Inferior parietal cortex (tissue), 1 donor: ENCODE results near the gene GLT8D2.

ENCODE experiments used
- DNase-seq: peaks from one replicate; pipeline ENCODE4 v3.0.0-alpha.2; 2016; ENCODE audit errors: extremely low spot score

The GLT8D2 gene

DNA sequence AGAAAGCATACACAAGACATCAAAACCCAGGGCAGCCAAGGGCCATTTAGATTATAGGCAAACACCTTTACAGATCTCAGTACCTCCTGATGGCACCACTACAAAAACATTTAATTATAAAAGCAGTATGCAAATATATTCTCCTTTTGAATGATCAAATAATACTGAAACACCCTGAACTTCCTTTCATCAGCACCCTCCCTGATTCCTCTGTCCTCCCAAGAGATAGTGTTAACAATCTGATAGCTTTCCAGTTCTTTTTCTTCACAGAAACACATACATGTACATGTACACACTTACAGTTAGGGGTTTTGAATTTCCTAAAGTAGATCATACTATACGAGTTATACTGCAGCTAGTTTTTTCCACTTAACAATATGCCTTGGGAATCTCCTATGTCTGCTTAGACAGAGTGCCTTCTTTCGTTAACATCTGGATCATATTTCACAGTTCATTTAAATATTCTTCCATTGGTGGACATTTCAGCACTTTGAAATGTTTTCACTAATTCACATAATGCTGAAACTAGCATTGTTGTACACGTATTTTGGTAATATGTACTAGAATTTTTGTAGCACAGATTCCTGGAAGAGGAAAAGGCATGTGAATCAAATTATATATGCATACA is 49.1 kb downstream of the GLT8D2 start:
- DNase-seq: no peak

DNA sequence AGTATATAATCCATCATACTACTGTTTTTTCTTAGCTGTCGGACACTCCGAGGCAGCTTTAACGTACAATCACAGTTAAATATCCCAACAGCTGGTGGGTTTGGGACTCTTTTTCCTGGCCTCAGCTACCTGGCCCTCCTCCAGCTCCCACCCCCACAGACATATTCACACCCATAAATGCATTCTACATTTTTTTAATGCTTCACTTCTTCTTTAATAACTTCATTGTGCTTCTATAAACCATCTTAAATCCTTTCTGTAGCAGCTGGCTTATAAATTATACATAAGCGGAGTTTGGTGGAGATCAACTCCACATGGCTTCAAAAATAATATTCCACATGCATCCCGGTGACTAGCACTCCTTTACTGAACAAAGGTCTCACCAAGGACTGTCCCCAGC is 51.0 kb downstream of the GLT8D2 start:
- no peak for DNase-seq

DNA sequence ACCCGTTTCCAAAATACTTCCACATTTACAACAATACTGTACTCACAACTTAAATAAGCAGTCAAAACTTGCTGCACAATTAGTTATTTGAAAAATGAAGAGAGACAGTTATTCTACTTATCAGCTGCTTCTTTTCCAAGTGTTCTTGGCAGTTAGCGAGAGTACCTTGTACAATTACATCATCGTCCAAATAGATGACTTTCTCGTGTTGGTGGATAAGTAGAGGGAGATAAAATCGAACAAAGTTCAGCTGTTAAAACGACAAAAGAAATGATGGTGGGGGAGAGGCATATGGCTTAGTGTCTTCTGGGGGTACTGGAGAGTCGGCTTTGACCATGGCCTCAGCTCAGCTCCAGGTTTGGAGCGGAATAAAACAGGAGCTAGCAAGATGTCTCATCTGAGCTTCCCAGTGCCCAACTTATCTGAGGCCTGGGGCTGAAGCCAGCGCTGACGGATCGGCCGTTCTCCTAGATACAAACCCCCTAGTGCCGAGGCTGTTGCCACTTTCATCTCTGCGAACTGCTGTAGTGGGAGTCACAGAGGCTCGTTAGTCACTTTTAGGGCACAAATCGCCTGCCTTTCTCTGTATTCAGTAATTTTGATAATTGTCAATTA is 52.6 kb downstream of the GLT8D2 start:
- no peak for DNase-seq

DNA sequence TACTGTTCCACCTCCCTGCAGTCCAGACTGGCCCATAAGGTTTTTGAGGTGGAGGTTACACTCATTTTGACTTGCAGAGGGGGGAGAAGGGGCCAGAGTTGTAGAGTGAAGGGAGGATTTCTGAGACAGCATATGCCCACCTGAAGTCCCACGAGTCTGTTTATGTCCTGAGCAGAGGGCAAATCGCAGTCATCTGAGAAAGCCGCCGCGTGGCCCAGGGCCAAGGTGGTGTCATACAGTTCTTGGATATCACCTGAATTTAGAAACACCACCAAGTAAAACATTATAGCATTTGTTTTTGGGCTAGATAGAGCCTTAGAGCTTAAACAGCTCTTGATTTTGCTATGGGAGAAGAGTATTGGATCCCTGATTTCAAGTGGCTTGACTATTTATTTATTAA is 53.4 kb downstream of the GLT8D2 start:
- no peak for DNase-seq

DNA sequence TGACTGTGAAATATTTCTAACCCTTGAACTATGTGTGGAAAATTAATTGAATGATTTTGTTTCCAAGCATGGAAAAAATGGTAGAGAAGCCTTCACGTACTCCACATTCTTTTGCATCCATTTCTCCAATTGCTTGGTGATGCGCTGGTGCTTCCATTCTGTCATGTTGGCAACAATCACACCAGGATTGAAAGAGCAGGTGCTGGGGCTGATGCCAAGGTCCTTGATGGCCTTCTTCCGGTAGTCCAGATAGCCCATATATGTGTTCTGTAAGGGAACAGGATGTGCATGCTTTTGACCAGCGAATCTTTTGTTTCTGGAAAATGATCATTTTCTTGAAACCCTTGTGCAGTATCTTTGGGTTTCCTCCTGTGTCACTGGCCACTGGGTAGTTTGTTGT is 55.8 kb downstream of the GLT8D2 start:
- DNase-seq: no peak

DNA sequence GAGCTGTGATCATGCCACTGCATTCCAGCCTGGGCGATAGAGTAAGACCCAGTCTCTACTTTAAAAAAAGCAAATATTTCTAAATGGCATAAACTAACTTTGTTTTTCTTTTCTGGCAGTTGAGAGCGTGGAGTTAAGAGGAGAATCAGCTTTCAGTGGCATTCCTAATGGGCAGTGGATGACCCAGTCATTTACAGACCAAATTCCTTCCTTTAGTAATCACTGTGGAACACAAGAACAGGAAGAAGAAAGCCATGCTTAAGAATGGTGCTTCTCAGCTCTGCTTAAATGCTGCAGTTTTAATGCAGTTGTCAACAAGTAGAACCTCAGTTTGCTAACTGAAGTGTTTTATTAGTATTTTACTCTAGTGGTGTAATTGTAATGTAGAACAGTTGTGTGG is 63.2 kb downstream of the GLT8D2 start:
- no peak for DNase-seq

DNA sequence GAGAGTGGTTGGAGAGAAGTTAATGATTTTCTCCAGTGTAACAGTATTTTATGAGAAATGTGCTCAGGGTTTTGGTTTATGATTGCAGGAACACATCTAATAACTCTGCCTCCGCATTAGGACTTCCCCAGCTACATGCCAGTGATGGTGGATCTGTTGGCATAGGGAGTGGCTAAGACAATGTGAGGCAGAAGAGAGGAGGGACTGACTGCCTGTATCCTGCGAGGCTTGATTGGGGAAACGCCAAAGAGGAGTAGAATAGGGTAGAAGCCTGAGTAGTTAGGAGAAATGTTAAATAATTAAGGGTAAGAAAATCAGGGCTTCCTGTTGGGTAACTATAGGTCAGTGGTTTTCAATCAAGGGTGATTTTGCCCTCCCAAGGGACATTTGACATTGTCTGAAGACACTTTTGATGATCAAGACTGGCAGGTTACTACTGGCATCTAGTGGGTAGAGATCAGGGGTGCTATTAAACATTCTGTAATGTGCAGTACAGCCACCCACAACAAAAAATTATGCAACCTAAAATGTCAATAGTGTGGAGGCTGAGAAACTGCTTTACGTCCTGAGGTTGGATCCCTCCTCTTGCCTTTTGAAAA is 71.5 kb downstream of the GLT8D2 start:
- DNase-seq: no peak

DNA sequence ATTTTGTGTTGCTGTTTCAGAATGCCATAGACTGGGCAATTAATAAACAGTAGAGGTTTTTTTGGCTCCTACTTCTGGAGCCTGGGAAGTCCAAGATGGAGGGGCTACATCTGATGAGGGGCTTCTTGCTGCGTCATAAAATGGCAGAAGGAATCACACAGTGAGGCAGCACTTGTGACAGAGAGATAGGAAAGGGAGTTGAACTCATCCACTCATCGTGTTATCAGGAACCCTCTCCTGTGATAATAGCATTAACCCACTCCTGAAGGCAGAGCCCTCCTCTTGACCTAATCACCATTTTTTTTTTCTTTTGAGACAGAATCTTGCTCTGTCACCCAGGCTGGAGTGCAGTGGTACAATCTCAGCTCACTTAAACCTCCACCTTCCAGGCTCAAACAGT is 74.6 kb downstream of the GLT8D2 start:
- DNase-seq: no peak

DNA sequence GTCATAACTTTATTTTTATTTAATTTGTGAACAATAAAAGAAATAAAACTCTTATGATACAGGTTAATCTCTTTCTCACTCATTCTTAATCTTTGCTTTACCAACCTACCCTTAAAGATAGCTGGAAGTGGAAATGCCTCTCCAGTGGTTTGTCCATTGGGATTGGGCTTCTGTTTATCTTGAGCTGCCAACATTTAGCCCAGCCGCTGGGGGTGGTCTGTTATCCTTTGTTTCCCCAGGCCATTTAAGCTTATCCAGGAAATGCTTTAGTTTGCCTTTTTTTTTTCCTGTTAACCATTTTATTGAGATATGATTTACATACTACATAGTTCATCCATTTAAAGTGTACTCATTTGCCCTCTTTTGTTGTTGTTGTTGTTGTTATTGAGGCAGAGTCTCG is 76.1 kb downstream of the GLT8D2 start:
- DNase-seq: no peak

DNA sequence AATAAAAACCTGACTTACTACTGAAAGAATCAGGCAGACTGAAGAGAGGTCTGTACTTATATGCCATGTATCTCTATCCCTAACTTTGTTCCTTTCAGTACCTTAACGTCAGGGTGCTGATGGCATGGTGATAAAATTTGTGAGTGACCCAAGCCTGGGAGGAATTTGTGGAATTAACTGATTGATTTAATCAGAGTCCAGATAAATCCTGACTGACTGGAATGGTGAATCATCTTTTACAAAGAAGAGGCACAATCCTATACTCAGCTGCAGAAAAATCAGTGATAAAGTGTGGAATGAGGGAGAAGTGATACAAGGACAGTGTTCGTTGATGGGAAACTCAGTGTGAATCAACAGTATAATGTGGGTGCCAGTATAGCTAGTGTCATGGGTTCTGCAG is 80.6 kb downstream of the GLT8D2 start:
- DNase-seq: no peak

DNA sequence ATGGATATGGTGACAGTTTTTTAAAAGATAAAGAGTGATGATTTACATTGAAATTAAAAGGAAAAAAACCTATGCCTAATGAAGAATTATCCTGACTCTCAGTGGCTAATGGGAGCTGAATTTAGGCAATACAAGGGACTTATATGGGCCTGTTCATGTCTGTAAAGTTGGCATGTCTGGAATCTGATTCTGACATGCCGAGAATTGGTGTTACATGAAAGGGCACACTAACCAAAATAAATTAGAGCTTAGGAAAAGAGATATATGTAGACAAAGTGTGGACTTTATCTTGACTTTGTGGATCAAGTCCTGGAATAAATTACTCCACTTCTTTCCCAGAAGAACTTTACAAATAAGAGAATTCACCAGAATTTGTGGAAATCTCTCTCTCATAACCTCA is 83.3 kb downstream of the GLT8D2 start:
- DNase-seq: no peak

DNA sequence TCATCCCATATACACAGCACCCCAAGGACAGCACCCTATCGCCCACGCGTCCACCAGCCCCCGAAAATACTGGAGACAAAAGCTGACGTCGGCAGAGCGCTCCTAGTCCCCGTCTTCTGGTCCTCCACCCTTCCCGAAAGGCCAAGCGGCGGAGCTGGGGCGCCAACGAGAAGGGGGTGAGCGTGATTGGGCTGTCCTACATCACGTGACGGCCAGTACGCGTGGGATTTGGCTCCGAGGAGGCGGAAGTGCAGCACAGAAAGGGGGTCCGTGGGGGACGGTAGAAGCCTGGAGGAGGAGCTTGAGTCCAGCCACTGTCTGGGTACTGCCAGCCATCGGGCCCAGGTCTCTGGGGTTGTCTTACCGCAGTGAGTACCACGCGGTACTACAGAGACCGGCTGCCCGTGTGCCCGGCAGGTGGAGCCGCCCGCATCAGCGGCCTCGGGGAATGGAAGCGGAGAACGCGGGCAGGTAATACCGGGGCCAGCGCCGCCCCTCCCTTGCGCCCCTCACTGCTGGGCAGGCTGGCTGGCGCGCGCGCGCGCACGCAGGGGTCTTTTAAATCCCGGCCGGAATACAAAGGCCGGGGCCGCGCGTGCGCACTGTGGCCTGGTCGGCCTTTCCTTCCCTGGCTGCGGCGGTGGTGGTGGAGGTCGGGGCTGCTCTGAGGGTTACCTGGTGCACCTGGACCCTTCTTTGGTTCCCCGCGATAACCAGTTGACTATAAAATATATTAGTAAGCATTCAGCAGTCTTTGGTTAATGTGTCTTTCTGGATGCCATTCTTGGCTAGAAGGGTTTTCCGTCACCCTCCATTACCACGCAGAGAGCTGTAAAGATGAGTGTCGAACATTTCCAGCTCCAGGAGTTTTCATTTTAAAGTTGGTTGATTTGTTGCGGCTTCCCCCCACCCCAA is 84.1 kb downstream of the GLT8D2 start, which contains the start of gene TDG:
TDG (plus strand) TSS at position 283 of the 915 bp plus-strand sequence; CDS start at position 449, 166 bp downstream.
- DNase-seq: peak; percentile 98

DNA sequence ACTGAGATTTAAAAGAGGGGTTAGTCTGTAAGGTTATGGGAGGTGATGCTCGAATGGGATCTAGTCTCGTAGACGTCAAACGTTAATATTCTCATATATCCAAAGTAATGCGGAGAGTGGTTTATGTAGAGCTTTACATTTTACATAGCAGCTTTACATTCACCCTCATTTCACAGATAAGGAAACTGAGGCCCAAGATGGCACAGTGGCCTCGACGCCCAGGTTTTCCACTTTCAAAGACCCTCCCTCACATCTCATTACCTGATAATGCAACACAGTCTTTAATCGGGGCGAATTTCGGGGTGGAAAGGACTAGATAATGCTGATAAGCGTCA is 84.8 kb downstream of the GLT8D2 start:
- DNase-seq: peak; percentile 24

DNA sequence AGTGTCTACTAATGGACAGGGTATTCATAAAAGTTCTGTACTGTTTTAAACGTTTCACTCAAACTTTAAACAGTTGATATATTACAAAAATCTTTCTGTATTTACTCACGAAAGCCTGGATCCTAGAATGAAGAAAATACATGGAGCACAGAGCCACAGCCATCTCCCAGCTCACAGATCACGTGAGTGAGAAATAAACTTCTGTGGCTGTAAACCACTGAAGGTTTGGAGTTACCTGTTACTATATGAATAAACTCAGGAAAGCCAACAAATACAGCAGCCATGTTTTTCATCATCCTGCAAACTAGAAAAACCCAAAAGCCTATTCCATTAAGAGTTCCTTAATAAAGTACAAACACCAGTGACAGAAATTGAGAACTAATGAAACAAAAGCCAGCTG is 85.2 kb downstream of the GLT8D2 start:
- DNase-seq: no peak

DNA sequence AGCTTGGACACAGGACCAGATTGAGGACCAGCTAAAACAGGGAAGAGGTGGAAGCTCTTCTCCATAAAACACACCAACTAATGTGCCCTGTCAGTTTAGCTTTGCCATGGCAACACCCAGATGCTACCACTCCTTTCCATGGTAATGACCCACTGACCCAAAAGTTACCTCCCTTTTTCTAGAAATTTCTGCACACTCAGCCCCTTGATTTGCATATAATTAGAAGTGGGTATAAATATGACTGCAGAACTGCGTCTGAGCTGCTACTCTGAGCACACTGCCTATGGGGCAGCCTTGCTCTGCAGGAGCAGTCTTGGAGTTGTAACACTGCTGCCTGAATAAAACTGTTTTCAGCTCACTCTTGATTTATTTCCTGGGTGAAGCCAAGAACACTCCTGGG is 87.5 kb downstream of the GLT8D2 start:
- DNase-seq: no peak

DNA sequence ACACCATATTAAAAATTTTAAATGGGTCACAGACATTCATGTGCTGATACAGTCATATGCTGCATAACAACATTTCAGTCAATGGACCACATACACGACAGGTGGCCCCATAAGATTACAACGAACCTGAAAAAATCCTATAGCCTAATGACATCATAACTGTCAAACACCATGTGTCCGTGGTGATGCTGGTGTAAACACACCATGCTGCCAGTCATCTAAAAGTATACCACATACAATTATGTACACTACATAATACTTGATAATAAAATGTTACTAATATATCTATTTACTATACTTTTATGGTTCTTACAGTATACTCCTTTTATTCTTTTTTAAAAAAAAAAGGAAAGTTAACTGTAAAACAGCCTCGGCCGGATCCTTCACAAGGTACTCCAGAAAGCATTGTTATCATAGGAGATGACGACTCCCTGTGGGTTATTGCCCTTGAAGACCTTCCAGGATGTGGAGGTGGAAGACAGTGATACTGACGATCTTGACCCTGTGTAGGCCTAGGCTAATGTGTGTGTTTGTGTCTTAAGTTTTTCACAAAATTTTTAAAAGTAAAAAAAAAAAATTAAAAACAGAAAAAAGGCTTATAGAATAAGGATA is 89.3 kb downstream of the GLT8D2 start:
- no peak for DNase-seq

DNA sequence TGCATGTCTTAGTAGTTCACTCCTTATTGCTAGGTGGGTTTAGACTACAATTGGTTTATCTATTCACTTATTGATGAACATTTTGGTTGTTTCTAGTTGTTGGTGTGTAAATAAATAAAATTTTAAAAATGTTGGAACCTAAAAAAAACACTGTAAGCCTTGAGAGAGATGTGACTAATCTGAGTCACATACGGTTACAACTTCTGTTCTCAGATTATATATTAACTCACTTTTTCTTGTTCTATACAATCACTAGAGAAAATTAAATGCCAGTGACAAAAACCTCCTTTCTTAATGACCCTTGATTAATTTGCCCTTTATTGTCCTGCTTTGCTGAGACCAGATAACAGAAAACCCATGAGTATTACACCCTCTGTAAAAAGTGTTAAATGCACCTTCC is 91.4 kb downstream of the GLT8D2 start:
- DNase-seq: no peak

DNA sequence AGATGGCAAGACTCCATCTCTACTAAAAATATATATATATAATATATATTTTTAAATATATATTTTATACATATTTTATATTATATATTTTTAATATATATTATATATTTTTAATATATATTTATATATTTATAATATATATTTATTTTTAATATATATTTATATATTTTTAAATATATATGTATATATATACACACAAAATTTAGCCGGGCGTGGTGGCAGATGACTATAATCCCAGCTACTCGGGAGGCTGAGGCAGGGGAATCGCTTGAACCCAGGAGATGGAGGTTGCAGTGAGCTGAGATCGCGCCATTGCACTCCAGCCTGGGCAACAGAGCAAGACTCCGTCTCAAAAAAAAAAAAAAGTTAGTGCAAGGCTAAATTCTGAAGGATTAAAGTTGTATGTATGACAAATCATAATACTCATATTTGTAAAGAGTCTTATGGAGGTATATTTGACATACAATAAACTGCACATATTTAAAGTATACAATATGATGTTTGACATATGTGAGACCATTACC is 92.1 kb downstream of the GLT8D2 start:
- DNase-seq: no peak

DNA sequence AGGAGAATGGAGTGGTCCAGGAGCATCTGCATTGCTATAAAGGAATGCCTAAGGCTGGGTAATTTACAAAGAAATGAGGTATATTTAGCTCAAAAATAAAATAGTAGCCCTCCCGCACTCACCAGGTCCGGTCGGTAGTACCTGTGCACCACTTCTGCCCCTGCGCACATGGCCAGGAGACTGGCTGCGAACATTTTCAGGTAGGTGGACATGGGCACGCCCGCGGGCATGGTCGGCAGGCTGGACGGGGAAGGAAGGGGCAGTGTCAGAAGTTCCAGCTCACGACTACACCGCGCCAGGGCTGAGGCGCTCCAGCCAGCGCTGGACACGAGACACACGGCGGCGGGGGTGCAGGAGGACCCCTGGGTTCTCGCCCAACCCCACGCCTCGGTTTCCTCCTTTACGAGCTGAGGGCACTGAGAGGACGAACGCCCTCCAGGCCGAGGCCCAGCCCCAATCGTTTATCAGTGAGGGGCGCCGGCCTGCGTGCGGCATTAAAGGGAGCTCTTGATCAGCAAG is 93.4 kb downstream of the GLT8D2 start:
- no peak for DNase-seq

DNA sequence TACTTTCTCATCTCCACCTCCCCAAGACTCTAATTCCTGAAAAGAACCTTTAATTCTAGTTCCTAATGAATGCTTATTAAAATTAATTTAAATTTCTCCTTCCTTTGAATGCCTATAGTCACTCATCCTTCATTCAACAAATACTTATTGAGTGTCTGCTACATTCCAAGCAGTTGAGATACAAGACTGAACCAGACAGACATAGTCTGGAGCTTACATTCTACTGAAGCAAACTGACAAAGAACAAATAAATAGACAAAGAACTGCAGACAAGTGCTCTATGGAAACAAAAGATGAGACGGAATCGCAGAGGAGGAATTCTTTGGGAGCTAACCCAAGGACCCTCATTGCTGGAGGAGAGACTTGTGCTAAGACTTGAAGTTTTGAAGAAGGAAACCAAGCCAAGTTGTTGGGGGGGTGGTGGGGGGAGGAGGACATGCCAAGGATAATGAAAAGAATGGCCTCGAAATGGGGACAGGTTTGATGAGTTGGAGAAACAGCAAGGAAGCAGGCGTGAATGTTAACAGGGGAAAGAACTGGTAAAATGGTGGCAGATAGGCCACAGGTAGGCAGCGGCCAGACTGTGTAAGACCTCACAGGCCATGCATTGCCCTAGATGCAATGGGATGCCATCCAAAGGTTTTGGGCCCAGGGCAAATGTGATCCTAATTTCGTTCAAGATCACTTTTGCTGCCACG is 94.0 kb downstream of the GLT8D2 start:
- DNase-seq: no peak

DNA sequence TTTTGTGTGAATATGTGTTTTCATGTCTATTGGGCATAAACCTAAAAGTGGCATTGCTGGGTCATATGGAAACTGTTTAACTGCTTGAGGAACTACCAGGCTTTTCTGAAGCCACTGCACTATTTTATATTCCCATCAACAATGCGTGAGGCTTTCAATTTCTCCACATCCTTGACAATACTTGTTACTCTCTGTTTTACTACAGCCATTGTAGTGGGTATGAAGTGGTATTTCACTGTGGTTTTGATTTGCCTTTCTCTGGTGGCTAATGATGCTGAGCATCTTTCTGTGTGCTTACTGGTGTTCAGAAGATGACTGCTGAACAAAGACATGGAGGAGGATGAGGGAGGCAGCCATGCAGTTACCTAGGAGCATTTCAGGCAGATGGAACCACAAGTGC is 97.5 kb downstream of the GLT8D2 start:
- no peak for DNase-seq
